GM12878 (cell line): ENCODE results near the gene TUBGCP3.

ENCODE experiments used
- ASH2L ChIP-seq: fragments of 300-600, 200-600 bp; sonication (generic); IDR thresholded peaks from 2 replicates; pipeline ENCODE4 v1.6.1; 2017; ENCODE audit warnings: low read depth, mild to moderate bottlenecking, borderline replicate concordance
- CEBPB ChIP-seq, 2 experiments: fragments of 150-350 bp in 1 of 2; IDR thresholded peaks; 2 replicates each; pipeline ENCODE4 v1.6.1; 2012 to 2014; ENCODE audit warnings: low read depth in 2 of 2, low read length in 2 of 2, borderline replicate concordance in 1 of 2, inconsistent platforms in 1 of 2
- CHD1 ChIP-seq: IDR thresholded peaks from 2 replicates; pipeline ENCODE4 v1.6.1; 2012; ENCODE audit warnings: low read depth, low read length, improper control_type of control experiment
- HCFC1 ChIP-seq: fragments of 150-350 bp; IDR thresholded peaks from 2 replicates; pipeline ENCODE4 v1.6.1; 2014; ENCODE audit warnings: low read length
- NRF1 ChIP-seq: conservative IDR thresholded peaks from 2 replicates; pipeline ENCODE4 v1.6.1; 2011; ENCODE audit warnings: mild to moderate bottlenecking, low read depth, low read length, improper control_type of control experiment
- POLR2A ChIP-seq: IDR thresholded peaks from 2 replicates; pipeline ENCODE4 v1.6.1; 2011; ENCODE audit warnings: low read depth, mild to moderate bottlenecking, low read length
- SMAD5 ChIP-seq: IDR thresholded peaks from 2 replicates; pipeline ENCODE4 v1.6.1; 2016; ENCODE audit warnings: antibody characterized with exemption, low read depth
- YY1 ChIP-seq: IDR thresholded peaks from 2 replicates; pipeline ENCODE4 v1.6.1; 2011; ENCODE audit warnings: low read depth, mild to moderate bottlenecking, low read length
- ZNF274 ChIP-seq: IDR thresholded peaks from one replicate; pipeline ENCODE4 v1.8.0; 2011; ENCODE audit not compliant: insufficient read length, insufficient read depth
- ZNF384 ChIP-seq: IDR thresholded peaks from 2 replicates; pipeline ENCODE4 v1.6.1; 2012; ENCODE audit warnings: low read depth, mild to moderate bottlenecking, low read length, improper control_type of control experiment, borderline replicate concordance
- ZZZ3 ChIP-seq: IDR thresholded peaks from 2 replicates; pipeline ENCODE4 v1.6.1; 2011; ENCODE audit warnings: low read depth; ENCODE audit not compliant: control insufficient read depth, insufficient read length
- TF ChIP-seq, protein P1 (sequence below), 3 experiments: IDR thresholded peaks in 2 of 3; conservative IDR thresholded peaks in 1 of 3; 2 replicates each; pipeline ENCODE4 v1.5.1; 2011; ENCODE audit warnings: low read depth in 3 of 3, low read length in 3 of 3, mild to moderate bottlenecking in 3 of 3, control low read depth in 2 of 3, moderate library complexity in 2 of 3, inconsistent platforms in 1 of 3, mixed read lengths in 1 of 3; ENCODE audit not compliant: control insufficient read depth in 2 of 3, insufficient read depth in 1 of 3; ENCODE audit errors: extremely low read depth in 1 of 3
- TF ChIP-seq, protein P2 (sequence below): fragments of 450-650 bp; IDR thresholded peaks from 2 replicates; pipeline ENCODE4 v1.6.1; 2017; ENCODE audit warnings: mild to moderate bottlenecking, low read depth, inconsistent platforms; ENCODE audit not compliant: poor library complexity, severe bottlenecking
- TF ChIP-seq, protein P3 (sequence below): IDR thresholded peaks from 2 replicates; pipeline ENCODE4 v1.6.1; 2012; ENCODE audit warnings: low read depth, low read length, improper control_type of control experiment

DNA sequence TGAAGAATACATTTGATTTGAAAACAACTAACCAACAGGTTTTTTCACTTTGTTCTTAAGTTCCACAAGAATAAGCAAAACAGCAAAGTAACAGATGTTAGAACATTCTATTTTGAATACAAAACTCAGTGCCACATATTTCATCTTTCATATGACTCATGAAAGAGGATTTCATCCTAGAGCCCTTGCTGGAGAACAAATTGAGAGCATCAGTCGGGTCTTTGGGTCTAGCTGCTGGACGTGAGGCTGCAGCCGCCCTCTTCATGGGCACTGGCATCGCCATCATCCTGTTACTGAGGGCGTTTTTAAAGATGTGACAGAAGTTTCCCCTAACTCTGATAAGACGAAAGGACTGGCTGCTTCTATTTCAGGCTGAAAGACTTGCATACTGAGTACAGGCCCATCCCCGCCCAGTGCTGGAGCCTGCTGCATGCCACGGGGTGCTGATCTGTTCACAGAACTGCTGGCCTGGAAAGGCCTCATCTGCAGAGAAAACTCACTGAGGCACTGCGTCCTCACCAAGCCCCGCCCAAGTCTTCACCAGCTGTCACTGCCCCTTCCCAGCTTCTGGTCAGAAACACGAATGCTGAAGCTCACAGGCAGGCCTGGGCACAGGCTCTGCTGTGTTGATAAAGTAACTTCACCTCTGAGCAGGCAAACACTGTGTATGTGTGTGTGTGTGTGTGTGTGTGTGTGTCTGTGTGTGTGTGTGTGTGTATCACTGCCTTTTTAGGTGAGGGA, 101.4 kb downstream of the TUBGCP3 start:
- TF ChIP-seq HCFC1 = no peak
- no peak for TF ChIP-seq NRF1
- TF ChIP-seq, protein P1, sequence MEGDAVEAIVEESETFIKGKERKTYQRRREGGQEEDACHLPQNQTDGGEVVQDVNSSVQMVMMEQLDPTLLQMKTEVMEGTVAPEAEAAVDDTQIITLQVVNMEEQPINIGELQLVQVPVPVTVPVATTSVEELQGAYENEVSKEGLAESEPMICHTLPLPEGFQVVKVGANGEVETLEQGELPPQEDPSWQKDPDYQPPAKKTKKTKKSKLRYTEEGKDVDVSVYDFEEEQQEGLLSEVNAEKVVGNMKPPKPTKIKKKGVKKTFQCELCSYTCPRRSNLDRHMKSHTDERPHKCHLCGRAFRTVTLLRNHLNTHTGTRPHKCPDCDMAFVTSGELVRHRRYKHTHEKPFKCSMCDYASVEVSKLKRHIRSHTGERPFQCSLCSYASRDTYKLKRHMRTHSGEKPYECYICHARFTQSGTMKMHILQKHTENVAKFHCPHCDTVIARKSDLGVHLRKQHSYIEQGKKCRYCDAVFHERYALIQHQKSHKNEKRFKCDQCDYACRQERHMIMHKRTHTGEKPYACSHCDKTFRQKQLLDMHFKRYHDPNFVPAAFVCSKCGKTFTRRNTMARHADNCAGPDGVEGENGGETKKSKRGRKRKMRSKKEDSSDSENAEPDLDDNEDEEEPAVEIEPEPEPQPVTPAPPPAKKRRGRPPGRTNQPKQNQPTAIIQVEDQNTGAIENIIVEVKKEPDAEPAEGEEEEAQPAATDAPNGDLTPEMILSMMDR (IDR thresholded peaks at IDR 0.05 in 2 of 3, conservative IDR thresholded peaks at IDR 0.05 in 1 of 3; ENCODE audit: control insufficient read depth in 2 of 3, extremely low read depth in 1 of 3, insufficient read depth in 1 of 3, low read depth in 3 of 3, low read length in 3 of 3) = no peak
- TF ChIP-seq SMAD5 = no peak
- TF ChIP-seq, protein P2, sequence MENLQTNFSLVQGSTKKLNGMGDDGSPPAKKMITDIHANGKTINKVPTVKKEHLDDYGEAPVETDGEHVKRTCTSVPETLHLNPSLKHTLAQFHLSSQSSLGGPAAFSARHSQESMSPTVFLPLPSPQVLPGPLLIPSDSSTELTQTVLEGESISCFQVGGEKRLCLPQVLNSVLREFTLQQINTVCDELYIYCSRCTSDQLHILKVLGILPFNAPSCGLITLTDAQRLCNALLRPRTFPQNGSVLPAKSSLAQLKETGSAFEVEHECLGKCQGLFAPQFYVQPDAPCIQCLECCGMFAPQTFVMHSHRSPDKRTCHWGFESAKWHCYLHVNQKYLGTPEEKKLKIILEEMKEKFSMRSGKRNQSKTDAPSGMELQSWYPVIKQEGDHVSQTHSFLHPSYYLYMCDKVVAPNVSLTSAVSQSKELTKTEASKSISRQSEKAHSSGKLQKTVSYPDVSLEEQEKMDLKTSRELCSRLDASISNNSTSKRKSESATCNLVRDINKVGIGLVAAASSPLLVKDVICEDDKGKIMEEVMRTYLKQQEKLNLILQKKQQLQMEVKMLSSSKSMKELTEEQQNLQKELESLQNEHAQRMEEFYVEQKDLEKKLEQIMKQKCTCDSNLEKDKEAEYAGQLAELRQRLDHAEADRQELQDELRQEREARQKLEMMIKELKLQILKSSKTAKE = no peak
- TF ChIP-seq, protein P3, sequence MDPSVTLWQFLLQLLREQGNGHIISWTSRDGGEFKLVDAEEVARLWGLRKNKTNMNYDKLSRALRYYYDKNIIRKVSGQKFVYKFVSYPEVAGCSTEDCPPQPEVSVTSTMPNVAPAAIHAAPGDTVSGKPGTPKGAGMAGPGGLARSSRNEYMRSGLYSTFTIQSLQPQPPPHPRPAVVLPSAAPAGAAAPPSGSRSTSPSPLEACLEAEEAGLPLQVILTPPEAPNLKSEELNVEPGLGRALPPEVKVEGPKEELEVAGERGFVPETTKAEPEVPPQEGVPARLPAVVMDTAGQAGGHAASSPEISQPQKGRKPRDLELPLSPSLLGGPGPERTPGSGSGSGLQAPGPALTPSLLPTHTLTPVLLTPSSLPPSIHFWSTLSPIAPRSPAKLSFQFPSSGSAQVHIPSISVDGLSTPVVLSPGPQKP = no peak
- TF ChIP-seq CEBPB (IDR thresholded peaks at IDR 0.05; ENCODE audit: borderline replicate concordance in 1 of 2, low read depth in 2 of 2, low read length in 2 of 2) = no peak
- TF ChIP-seq ZZZ3 = no peak
- no peak for TF ChIP-seq ZNF384
- no peak for TF ChIP-seq POLR2A
- no peak for TF ChIP-seq YY1
- TF ChIP-seq CHD1 = no peak
- no peak for TF ChIP-seq ASH2L
- TF ChIP-seq ZNF274 = no peak
